SH-SY5Y (cell line): Measurements from ENCODE around the gene GHR.

Experiments used
- GATA2 ChIP-seq: IDR thresholded peaks from 2 replicates; pipeline ENCODE4 v1.6.1; 2011; ENCODE audit warnings: mild to moderate bottlenecking, low read depth, low read length
- GATA3 ChIP-seq: IDR thresholded peaks from 2 replicates; pipeline ENCODE4 v1.6.1; 2011; ENCODE audit warnings: low read depth, mild to moderate bottlenecking, low read length, moderate library complexity

DNA sequence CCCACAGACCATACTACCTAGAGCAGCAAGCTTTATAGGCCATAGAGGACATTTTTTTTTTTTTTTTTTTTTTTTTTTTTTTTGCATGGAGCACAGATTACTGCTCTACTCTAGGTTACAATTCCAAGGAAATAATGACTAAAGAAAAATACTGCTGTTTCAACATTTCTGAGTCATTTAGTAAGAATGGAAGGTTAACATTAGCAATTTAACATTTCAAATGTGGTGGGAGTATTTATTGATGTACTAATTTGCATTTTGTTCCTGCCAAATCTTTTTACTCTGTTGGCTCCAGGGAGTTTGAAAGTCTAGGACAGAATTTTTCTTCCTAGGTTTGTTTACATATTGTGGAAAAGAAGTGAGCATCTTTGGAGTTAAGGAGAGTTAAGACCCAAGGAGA lies 191.3 kb downstream of the GHR start:
- TF ChIP-seq GATA2 (no peak), GATA3 (no peak)
